Gastroesophageal sphincter (tissue), 4 donors: Measurements from ENCODE around the gene THAP8. TPM values are rescaled to one million over a fixed set of nuclear protein-coding genes. Genes with fewer than 3 reads are reported as not detected.
A peak's percentile ranks its signal among the peaks of the same experiment; 100 is the strongest.

Experiments used
- ATAC-seq: fragments of 150-250 bp; one replicate; pipeline ENCODE4 v1.9.1; 2016; ENCODE audit warnings: mild to moderate bottlenecking, moderate library complexity
- H3K27ac ChIP-seq, 4 donors: fragments of 200-600 bp; sonication (generic) in 3 of 4; 1 replicate in 3 of 4; 2 replicates in 1 of 4; pipeline ENCODE4 v1.5.1; 2016 to 2019
- H3K27me3 ChIP-seq: fragments of 200-600 bp; sonication (generic); one replicate; pipeline ENCODE4 v1.5.1; 2019
- H3K36me3 ChIP-seq, 2 donors: fragments of 200-600 bp; sonication (generic); one replicate each; pipeline ENCODE4 v1.5.1; 2019; ENCODE audit warnings: control low read depth in 1 of 2
- H3K4me1 ChIP-seq, 3 donors: fragments of 200-600 bp; sonication (generic); 1 replicate in 2 of 3; 2 replicates in 1 of 3; pipeline ENCODE4 v1.5.1; 2016 to 2019; ENCODE audit warnings: control low read depth in 2 of 3
- H3K4me3 ChIP-seq, 2 donors: fragments of 200-600 bp; sonication (generic); one replicate each; pipeline ENCODE4 v1.5.1; 2019; ENCODE audit warnings: mild to moderate bottlenecking in 1 of 2, moderate library complexity in 1 of 2
- H3K9me3 ChIP-seq, 3 donors: fragments of 200-600 bp; sonication (generic); one replicate each; pipeline ENCODE4 v1.5.1; 2017 to 2019; ENCODE audit warnings: control low read depth in 2 of 3
- EP300 ChIP-seq: sonication (generic); formaldehyde crosslinking; IDR thresholded peaks from one replicate; pipeline ENCODE4 v1.6.1; 2017; ENCODE audit warnings: antibody characterized with exemption, mild to moderate bottlenecking
- POLR2A ChIP-seq, 2 donors: fragments of 450-650 bp; IDR thresholded peaks; one replicate each; pipeline ENCODE4 v1.6.1; 2017; ENCODE audit warnings: antibody characterized with exemption in 2 of 2, mild to moderate bottlenecking in 2 of 2, moderate library complexity in 1 of 2
- POLR2AphosphoS5 ChIP-seq: sonication (generic); formaldehyde crosslinking; IDR thresholded peaks from one replicate; pipeline ENCODE4 v1.6.1; 2017; ENCODE audit warnings: antibody characterized with exemption
- WGBS, 2 donors: methylation state at CpG; one replicate each; pipeline ENCODE4 v1.1.5; 2018; ENCODE audit warnings: low coverage in 1 of 2; 5-methylcytosine and 5-hydroxymethylcytosine counted together
- total RNA-seq, 4 donors: library from RNA; depleted of rRNA; stranded (reverse); fragments of >200 nt; gene quantifications; one replicate each; pipeline ENCODE4 v1.1.0, GENCODE V29; 2016
- TF ChIP-seq, protein P1 (sequence below), 4 experiments: fragments of 200-600 bp in 2 of 4; fragments of 450-650 bp in 2 of 4; sonication (generic) in 1 of 4; IDR thresholded peaks; one replicate each; pipeline ENCODE4 v1.5.1; 2017 to 2019; ENCODE audit warnings: antibody characterized with exemption in 4 of 4, mild to moderate bottlenecking in 2 of 4, moderate library complexity in 2 of 4

The THAP8 gene
- total RNA-seq, 4 donors from 2014 or later, result 5.3 to 16.8 (median 9.4) TPM

- Histone ChIP-seq H3K27me3 (no peaks in the 10 kb centered on the region), H3K4me3 (no peak overlapping the region), H3K27ac (peak overlapping the region in 3 of 4 donors; percentile 48 to 97 (median 92)), H3K4me1 (peaks cover 0 to 49% (median 5%) of the 10 kb centered on the region in 3 donors), H3K36me3 (no peaks in the 10 kb centered on the region), H3K9me3 (no peaks in the 10 kb centered on the region)
- 93 to 100% methylated on average over 3 of the region's 4 CpGs for WGBS, 2 donors
- TF ChIP-seq, protein P1, sequence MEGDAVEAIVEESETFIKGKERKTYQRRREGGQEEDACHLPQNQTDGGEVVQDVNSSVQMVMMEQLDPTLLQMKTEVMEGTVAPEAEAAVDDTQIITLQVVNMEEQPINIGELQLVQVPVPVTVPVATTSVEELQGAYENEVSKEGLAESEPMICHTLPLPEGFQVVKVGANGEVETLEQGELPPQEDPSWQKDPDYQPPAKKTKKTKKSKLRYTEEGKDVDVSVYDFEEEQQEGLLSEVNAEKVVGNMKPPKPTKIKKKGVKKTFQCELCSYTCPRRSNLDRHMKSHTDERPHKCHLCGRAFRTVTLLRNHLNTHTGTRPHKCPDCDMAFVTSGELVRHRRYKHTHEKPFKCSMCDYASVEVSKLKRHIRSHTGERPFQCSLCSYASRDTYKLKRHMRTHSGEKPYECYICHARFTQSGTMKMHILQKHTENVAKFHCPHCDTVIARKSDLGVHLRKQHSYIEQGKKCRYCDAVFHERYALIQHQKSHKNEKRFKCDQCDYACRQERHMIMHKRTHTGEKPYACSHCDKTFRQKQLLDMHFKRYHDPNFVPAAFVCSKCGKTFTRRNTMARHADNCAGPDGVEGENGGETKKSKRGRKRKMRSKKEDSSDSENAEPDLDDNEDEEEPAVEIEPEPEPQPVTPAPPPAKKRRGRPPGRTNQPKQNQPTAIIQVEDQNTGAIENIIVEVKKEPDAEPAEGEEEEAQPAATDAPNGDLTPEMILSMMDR (IDR thresholded peaks at IDR 0.05), result no peak
- TF ChIP-seq EP300, result no peak
- TF ChIP-seq POLR2A (IDR thresholded peaks at IDR 0.05), result no peak
- no peak for TF ChIP-seq POLR2AphosphoS5
- ATAC-seq, result no peak
These were observed 2.4 kb downstream of the THAP8 start for GRCh38 chr19:36051637-36052036.

DNA sequence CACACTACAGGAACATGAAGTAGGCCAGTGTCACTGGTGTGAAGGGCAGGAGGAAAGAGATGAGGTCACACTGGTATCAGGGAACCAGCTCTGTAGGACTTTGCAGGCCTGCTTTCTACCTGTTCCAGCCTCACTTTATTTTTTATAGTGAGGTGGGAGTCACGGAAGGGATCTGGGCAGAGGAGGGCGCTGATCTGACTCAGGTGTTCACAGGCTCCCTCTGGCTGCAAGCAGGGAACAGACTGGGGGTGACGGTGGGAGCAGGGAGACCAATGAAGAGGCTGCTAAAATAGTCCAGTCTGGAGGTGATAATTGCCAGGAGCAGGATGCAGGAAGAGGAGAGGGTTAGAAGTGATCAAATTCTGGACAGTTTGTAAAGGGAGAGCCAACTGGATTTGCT lies 2.8 kb downstream of the THAP8 start:
- 20 to 44% methylated on average over 2 to 3 of the region's 3 CpGs for WGBS, 2 donors
- Histone ChIP-seq H3K4me3 (no peak overlapping the region), H3K36me3 (no peaks in the 10 kb centered on the region), H3K27me3 (no peaks in the 10 kb centered on the region), H3K4me1 (peaks cover 0 to 53% (median 5%) of the 10 kb centered on the region in 3 donors), H3K9me3 (no peaks in the 10 kb centered on the region), H3K27ac (peak overlapping the region in 3 of 4 donors; percentile 48 to 97 (median 92))
- ATAC-seq, result no peak
- no peak for TF ChIP-seq EP300
- TF ChIP-seq, protein P1 (IDR thresholded peaks at IDR 0.05), result peak in 3 of 4 experiments; percentile 16 to 55 (median 44)

DNA sequence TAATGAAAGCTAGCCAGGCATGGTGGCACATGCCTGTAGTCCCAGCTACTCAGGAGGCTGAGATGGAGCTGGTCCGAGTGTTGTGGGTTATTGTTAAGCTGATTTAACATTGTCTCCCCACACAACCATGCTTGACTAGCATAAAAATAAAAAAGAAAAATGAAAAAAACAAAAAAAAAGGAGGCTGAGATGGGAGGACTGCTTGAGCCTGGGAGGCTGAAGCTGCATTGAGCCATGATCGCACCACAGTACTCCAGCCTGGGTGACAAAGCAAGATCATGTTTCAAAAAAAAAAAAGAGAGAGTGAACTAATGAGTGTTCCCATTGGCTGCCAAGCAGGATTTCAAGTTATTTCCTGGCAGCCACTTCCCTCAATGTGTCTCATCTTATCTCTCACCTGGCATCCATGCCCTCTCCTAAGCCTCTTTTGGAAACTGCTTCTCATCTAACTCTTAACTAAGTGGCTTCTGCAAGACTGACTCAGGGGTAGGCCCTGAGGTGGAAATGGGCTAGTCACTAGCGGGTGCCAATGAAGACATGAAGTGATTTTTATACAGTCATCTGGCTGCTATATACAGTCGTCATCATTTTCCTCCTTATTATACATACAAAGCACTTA lies 4.9 kb downstream of the THAP8 start:
- WGBS, 2 donors, result 83 to 92% methylated on average over 3 to 4 of the region's 4 CpGs
- TF ChIP-seq POLR2A (IDR thresholded peaks at IDR 0.05) (no peak), EP300 (no peak)
- TF ChIP-seq, protein P1 (IDR thresholded peaks at IDR 0.05), result no peak
- H3K4me3 ChIP-seq, result no peak overlapping the region
- H3K9me3 ChIP-seq, result no peaks in the 10 kb centered on the region
- H3K27ac ChIP-seq, result no peak overlapping the region
- H3K27me3 ChIP-seq, result no peaks in the 10 kb centered on the region
- no peak for ATAC-seq
- peaks cover 0 to 58% (median 0%) of the 10 kb centered on the region in 3 donors for H3K4me1 ChIP-seq
- H3K36me3 ChIP-seq, result no peaks in the 10 kb centered on the region

GRCh38 chr19:36047835-36048234 lies 6.2 kb downstream of the THAP8 start:
- H3K9me3 ChIP-seq, result no peaks in the 10 kb centered on the region
- H3K27me3 ChIP-seq, result no peaks in the 10 kb centered on the region
- H3K36me3 ChIP-seq, result no peaks in the 10 kb centered on the region
- H3K4me1 ChIP-seq, result peaks cover 0 to 67% (median 4%) of the 10 kb centered on the region in 3 donors
- TF ChIP-seq POLR2A (IDR thresholded peaks at IDR 0.05), result no peak
- no peak for TF ChIP-seq EP300
- TF ChIP-seq, protein P1 (IDR thresholded peaks at IDR 0.05), result no peak
- no peak for TF ChIP-seq POLR2AphosphoS5
- peak overlapping the region in 3 of 4 donors; percentile 14 to 76 (median 73) for H3K27ac ChIP-seq
- H3K4me3 ChIP-seq, result no peak overlapping the region
- no peak for ATAC-seq

GRCh38 chr19:36046443-36047050 lies 7.5 kb downstream of the THAP8 start:
- Histone ChIP-seq H3K27me3 (no peaks in the 10 kb centered on the region), H3K27ac (peak overlapping the region; percentile 40 to 76 (median 74)), H3K4me3 (no peak overlapping the region), H3K36me3 (no peaks in the 10 kb centered on the region), H3K4me1 (peaks cover 0 to 71% (median 4%) of the 10 kb centered on the region in 3 donors), H3K9me3 (no peaks in the 10 kb centered on the region)
- ATAC-seq, result peak; percentile 46
- TF ChIP-seq, protein P1 (IDR thresholded peaks at IDR 0.05), result no peak
- peak; percentile 38 for TF ChIP-seq POLR2AphosphoS5
- WGBS, 2 donors, result 49 to 68% methylated on average over 2 to 5 of the region's 5 CpGs
